GM12878 (cell line): ENCODE results near the gene P2RX7.

Experiments used
- ATF3 ChIP-seq: IDR thresholded peaks from 2 replicates; pipeline ENCODE4 v1.6.1; 2011; ENCODE audit warnings: low read depth, mild to moderate bottlenecking, low read length, moderate library complexity, borderline replicate concordance; ENCODE audit errors: extremely low read depth
- CHD2 ChIP-seq: IDR thresholded peaks from 2 replicates; pipeline ENCODE4 v1.6.1; 2011; ENCODE audit warnings: low read depth, low read length, improper control_type of control experiment, borderline replicate concordance
- CUX1 ChIP-seq: IDR thresholded peaks from 2 replicates; pipeline ENCODE4 v1.6.1; 2012; ENCODE audit warnings: improper control_type of control experiment, low read depth, low read length; ENCODE audit not compliant: insufficient replicate concordance
- EP300 ChIP-seq, 2 experiments: fragments of 150-350 bp in 1 of 2; IDR thresholded peaks; 2 replicates each; pipeline ENCODE4 v1.6.1; 2011 to 2012; ENCODE audit warnings: low read depth in 2 of 2, low read length in 2 of 2, borderline replicate concordance in 1 of 2, improper control_type of control experiment in 1 of 2, inconsistent platforms in 1 of 2; ENCODE audit not compliant: control insufficient read depth in 1 of 2
- LARP7 ChIP-seq: fragments of 450-650 bp; IDR thresholded peaks from 2 replicates; pipeline ENCODE4 v1.6.1; 2017; ENCODE audit warnings: mild to moderate bottlenecking
- NFIC ChIP-seq: IDR thresholded peaks from 2 replicates; pipeline ENCODE4 v1.6.1; 2012; ENCODE audit warnings: low read depth, mild to moderate bottlenecking, inconsistent platforms, low read length, moderate library complexity
- PAX5 ChIP-seq: IDR thresholded peaks from 2 replicates; pipeline ENCODE4 v1.6.1; 2011; ENCODE audit warnings: low read depth, low read length, borderline replicate concordance
- POLR2A ChIP-seq: IDR thresholded peaks from 2 replicates; pipeline ENCODE4 v1.6.1; 2011; ENCODE audit warnings: low read depth, mild to moderate bottlenecking, low read length
- RCOR1 ChIP-seq: conservative IDR thresholded peaks from 2 replicates; pipeline ENCODE4 v1.6.1; 2012; ENCODE audit warnings: low read depth, low read length, improper control_type of control experiment
- REST ChIP-seq: IDR thresholded peaks from 2 replicates; pipeline ENCODE4 v1.6.1; 2012; ENCODE audit warnings: mild to moderate bottlenecking, low read depth, low read length
- TCF12 ChIP-seq: IDR thresholded peaks from 2 replicates; pipeline ENCODE4 v1.6.1; 2011; ENCODE audit warnings: low read depth, mild to moderate bottlenecking, low read length
- TF ChIP-seq, protein P1 (sequence below): fragments of 150-350 bp; IDR thresholded peaks from 2 replicates; pipeline ENCODE4 v1.6.1; 2016; ENCODE audit warnings: low read depth, low read length
- TF ChIP-seq, protein P2 (sequence below), 3 experiments: IDR thresholded peaks in 2 of 3; conservative IDR thresholded peaks in 1 of 3; 2 replicates each; pipeline ENCODE4 v1.5.1; 2011; ENCODE audit warnings: low read depth in 3 of 3, low read length in 3 of 3, mild to moderate bottlenecking in 3 of 3, control low read depth in 2 of 3, moderate library complexity in 2 of 3, inconsistent platforms in 1 of 3, mixed read lengths in 1 of 3; ENCODE audit not compliant: control insufficient read depth in 2 of 3, insufficient read depth in 1 of 3; ENCODE audit errors: extremely low read depth in 1 of 3

DNA sequence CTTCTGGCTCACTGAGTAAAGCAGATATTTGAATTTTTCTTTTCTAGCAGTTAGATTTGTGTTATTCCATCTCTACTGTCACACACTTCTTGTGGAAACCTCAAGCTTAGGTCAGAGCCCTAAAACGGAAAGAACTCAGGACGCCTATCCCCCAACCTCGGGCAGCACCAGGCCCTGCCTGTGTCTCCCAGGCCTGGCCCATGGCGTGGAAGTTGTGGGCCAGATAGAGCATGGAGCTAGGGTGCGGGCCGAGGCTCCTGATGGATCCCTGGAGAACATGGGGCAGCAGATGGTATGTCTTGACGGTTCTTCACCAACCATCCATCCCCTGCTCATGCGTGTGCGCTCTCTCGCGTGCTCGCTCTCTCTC, 97.8 kb downstream of the P2RX7 start:
- TF ChIP-seq, protein P1, sequence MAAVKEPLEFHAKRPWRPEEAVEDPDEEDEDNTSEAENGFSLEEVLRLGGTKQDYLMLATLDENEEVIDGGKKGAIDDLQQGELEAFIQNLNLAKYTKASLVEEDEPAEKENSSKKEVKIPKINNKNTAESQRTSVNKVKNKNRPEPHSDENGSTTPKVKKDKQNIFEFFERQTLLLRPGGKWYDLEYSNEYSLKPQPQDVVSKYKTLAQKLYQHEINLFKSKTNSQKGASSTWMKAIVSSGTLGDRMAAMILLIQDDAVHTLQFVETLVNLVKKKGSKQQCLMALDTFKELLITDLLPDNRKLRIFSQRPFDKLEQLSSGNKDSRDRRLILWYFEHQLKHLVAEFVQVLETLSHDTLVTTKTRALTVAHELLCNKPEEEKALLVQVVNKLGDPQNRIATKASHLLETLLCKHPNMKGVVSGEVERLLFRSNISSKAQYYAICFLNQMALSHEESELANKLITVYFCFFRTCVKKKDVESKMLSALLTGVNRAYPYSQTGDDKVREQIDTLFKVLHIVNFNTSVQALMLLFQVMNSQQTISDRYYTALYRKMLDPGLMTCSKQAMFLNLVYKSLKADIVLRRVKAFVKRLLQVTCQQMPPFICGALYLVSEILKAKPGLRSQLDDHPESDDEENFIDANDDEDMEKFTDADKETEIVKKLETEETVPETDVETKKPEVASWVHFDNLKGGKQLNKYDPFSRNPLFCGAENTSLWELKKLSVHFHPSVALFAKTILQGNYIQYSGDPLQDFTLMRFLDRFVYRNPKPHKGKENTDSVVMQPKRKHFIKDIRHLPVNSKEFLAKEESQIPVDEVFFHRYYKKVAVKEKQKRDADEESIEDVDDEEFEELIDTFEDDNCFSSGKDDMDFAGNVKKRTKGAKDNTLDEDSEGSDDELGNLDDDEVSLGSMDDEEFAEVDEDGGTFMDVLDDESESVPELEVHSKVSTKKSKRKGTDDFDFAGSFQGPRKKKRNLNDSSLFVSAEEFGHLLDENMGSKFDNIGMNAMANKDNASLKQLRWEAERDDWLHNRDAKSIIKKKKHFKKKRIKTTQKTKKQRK, result no peak
- TF ChIP-seq CUX1 (no peak), RCOR1 (no peak), CHD2 (no peak), TCF12 (no peak), NFIC (no peak), POLR2A (no peak), PAX5 (no peak), ATF3 (no peak), LARP7 (no peak), REST (no peak), EP300 (IDR thresholded peaks at IDR 0.05; ENCODE audit: borderline replicate concordance in 1 of 2, control insufficient read depth in 1 of 2, low read depth in 2 of 2, low read length in 2 of 2) (no peak)
- TF ChIP-seq, protein P2, sequence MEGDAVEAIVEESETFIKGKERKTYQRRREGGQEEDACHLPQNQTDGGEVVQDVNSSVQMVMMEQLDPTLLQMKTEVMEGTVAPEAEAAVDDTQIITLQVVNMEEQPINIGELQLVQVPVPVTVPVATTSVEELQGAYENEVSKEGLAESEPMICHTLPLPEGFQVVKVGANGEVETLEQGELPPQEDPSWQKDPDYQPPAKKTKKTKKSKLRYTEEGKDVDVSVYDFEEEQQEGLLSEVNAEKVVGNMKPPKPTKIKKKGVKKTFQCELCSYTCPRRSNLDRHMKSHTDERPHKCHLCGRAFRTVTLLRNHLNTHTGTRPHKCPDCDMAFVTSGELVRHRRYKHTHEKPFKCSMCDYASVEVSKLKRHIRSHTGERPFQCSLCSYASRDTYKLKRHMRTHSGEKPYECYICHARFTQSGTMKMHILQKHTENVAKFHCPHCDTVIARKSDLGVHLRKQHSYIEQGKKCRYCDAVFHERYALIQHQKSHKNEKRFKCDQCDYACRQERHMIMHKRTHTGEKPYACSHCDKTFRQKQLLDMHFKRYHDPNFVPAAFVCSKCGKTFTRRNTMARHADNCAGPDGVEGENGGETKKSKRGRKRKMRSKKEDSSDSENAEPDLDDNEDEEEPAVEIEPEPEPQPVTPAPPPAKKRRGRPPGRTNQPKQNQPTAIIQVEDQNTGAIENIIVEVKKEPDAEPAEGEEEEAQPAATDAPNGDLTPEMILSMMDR (IDR thresholded peaks at IDR 0.05 in 2 of 3, conservative IDR thresholded peaks at IDR 0.05 in 1 of 3; ENCODE audit: control insufficient read depth in 2 of 3, extremely low read depth in 1 of 3, insufficient read depth in 1 of 3, low read depth in 3 of 3, low read length in 3 of 3), result no peak
